ENCODE results near the gene ALDH1A1.
"Not testable (repeated sequence)": the region's sequence is repeated elsewhere in the genome, so short reads cannot be mapped to it uniquely, and the experiment has no call there.

ALDH1A1 gene

DNA sequence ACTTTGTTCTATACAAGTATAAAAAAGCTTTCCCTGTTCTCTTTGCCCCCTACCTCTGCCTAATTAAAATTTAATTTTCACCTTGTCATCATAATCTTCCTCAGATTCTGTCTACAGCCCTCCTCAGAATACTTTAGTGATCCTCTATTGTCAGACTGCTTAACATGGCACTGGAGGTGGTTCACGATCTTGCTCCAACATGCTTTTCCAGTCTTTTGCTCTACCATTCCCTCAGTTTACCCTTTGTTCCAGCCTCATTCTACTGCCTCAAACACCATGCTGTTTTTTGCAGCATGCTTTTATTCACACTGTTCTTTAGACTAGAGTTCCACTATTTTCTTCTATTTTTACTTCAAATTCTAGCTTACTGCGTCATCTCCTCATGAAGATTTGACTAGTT is 10.4 kb downstream of the ALDH1A1 start:
- DNase-seq = no peak

DNA sequence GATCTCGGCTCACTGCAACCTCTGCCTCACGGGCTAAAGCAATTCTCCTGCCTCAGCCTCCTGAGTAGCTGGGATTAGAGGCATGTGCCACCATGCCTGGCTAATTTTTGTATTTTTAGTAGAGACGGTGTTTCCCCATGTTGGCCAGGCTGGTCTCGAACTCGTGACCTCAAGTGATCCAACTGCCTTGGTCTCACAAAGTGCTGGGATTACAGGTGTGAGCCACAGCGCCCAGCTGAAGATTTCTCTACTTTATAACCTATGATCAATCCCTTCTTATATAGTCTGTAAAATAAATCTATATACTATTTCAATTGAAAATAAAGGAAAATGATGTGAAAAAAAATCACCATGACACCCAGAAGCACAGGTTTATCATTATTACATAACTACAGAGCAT is 13.3 kb downstream of the ALDH1A1 start:
- DNase-seq = not testable (repeated sequence)

DNA sequence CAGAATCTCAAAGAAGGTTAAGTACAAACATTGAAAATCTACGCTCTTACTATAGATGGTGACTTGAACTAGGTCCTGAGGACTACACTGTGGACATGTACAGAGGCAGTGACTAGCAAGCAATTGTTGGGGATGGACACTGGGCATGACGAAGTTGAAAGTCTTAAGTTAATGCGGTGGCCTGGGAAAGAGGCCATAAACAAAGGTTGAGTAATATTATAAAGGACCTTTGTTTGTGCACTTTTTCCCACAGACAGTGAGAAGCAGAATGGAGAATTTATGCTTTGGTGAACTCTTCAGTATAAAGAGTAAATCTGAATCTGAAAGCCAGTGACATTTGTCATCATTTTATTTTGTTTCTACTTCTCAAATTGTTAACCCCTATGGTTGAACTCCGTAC is 15.3 kb downstream of the ALDH1A1 start:
- no peak for DNase-seq

DNA sequence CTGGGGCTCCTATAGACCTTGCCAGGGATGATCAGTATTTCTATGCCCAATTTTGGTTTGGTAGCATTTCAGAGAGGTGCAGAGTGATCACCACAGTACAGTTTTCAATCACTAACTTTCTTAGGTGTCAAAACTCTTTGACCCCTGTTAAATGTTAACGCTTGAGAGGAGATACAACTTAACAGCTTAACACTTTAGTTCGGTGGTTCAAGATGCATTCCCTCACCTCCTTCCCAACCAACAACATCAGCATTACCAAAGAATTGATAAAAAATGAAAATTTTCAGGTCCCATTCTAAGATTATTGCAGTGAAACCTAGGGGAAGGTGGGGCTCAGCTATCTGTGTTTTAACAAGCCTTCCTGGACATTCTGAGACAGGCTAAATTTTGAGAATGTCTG is 16.2 kb downstream of the ALDH1A1 start:
- DNase-seq = no peak

DNA sequence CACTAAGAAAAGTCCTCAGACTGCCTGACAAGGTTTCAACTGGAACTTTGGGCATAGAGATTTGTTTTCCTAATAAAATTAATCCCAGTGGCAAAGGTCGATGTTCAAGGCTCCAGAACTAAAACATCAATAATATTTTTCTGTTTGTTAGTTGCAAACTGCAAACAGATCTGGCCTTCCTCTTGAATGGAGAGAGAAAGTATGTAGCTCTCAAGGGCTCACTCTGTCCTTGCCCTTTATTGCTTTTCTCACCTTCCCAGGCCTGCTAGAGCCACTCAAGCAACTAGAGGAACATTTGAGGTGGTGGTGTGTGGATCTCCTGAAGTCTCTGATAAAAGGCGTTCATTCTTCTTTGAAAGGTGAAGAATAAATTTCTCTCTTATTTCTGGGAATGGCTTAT is 16.6 kb downstream of the ALDH1A1 start:
- DNase-seq = no peak

DNA sequence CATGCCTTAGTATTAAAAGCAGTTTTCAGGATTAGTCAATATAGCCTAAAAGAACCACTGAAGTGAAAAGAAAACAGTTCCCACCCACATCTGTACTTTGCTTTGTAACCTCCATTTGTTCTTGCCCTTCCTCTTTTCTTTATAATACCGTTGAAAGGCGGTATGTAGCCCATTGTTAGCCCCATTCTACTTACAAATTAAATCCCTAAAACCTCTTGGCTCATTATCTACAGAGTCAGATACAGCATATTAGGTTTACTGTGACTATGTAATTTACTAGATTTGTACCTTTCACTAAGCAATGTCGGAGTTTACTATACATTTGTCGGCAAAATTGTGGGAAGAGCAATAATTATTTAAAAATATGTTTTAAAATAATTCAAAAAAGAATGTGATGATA is 17.3 kb downstream of the ALDH1A1 start:
- DNase-seq = peak in 1 of 3 experiments; percentile 29

DNA sequence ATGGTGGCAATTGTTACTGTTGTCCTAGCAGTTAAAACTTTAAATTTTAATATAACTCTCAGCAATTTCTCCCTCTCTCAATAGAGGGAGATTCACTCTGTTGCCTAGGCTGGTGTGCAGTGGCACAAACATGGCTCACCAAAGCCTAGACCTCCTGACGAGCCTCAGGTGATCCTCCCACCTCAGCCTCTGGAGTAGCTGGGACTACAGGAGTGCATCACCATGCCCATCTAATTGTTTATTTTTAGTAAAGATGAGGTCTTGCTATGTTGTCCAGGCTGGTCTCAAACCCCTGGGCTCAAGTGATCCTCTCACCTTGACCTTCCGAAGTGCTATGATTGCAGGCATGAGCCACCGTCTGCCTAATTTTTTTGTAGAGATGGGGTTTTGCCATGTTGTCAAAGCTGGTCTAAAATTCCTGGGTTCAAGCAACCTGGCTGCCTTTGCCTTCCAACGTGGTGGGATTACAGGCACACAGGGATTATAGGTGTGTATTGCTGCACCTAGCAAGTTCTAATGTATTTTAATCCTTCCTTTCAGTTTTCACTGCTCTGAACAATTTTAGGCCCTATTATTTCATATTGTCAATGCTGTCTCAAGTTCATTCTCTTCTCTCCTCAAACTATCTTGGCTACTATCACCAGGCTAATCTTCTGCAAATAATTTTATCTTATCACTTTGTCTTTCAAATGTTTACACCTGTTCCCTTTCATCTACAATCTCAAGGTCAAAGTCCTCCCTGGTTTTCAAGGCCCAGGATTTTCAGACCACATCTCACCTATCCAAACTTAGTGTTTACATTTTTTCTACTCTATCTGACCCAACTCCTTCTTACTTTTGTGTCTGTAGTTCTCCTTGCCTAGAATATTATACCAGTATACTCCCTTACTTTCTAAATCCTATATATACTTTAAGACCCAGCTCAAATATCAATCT is 18.9 kb downstream of the ALDH1A1 start:
- DNase-seq = no peak

DNA sequence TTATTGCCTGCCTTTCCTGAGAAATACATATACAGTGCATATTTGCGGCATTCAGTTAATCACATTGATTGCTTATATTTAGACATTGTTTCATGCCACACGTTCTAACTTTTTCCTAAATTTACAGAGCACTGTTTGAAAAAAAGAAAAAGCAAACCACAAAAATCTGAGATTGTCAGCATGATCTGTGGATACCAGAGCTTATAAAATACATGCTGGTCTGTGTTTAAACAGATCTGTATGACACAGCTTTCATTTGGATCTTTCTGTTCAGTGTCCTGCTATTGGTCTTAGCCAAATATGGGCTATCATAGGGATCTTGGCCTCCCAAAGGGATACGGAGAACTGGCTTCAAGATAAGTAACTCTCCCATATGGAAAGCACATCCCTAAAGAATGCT is 20.2 kb downstream of the ALDH1A1 start:
- no peak for DNase-seq

DNA sequence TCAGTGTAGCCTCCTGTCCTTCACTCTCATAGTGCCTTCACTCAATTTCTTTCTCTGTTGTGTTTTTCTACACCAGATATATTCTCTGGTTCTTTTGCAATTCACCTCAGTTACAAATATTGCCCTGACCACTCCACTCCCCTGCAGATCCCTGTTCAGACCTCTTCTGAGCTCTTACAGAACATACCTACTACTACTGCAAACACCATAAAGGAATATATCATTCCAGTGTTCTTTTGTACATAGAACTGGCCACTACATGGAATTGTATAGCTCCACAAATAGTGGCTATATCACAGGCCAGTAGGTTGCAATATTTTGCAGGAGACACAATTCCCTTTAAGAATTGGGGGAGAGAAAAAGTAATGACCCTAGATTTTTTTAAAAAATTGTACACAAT is 21.0 kb downstream of the ALDH1A1 start:
- DNase-seq = no peak

DNA sequence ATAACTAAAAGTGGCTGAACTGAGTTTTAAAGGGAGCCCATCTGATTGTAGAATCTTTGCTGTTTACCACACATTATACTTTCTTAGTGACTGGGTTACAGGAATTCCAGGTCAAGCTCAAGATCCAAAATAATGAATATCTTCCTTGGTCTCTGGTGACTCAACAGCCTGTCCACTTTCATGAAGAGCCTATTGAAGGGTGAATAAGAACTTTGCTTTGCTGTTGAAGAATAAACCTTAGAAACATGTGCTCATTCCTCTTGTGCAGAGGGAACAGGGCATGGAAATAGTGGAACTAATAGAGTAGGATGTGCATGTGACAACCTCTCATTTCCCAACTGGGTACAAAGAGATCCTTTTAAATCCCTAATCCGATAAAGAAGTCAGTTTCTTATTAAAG is 21.4 kb downstream of the ALDH1A1 start:
- DNase-seq = no peak

DNA sequence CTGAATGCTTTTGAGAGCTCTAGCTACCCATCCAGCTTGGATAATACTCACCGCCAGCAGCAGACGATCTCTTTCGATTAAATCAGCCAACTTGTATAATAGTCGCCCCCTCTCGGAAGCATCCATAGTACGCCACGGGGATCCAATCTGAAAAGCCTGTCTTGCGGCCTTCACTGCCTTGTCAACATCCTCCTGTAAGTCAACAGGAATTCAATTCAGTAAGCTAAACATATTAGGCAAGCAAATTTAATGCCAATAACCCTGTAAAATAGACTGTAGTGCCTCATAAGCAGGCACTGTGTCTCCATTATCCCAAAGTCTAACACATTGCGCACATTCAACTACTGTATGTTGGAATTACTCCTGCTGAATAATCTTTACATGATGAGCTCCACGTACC is 22.0 kb downstream of the ALDH1A1 start:
- no peak for DNase-seq

DNA sequence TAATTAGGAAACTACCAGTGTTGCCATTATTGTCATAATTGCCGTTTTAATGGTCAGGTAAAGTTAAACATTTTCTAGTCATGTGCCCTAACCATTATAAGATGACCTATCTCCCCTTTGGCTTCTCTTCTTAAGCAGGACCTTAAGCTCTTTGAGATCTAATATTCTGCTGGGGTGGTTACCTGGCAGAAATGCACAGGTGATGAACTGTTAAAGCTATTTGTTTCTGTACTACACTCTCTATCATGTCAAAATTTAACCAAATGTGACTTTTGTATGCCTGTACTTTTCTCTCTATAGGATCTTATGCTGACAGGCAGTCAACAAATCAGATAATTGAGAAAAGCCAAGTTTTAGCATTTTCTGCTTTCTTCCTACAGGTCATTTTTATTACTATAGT is 23.3 kb downstream of the ALDH1A1 start:
- DNase-seq = no peak

DNA sequence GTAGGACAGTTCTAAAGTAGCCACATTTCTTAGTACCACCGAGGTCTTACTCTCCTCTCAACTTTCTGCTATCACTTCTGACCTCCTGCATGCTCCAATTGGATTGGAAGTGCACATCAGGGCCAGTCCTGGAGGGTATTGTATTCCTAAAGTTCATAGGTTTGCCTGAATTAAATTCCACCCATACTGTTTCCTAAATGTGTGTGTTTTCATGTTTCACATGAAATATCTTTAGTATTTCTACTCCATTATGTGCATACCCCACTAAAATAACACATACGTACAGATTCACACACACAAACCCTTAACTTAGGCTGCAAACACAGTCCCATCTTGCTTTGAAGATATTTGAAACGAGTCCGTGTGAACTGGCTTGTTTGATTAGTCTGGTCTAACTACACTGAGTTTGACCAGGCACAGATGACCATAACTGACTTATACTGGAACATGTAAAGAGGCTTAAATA is 24.8 kb downstream of the ALDH1A1 start:
- DNase-seq = no peak

DNA sequence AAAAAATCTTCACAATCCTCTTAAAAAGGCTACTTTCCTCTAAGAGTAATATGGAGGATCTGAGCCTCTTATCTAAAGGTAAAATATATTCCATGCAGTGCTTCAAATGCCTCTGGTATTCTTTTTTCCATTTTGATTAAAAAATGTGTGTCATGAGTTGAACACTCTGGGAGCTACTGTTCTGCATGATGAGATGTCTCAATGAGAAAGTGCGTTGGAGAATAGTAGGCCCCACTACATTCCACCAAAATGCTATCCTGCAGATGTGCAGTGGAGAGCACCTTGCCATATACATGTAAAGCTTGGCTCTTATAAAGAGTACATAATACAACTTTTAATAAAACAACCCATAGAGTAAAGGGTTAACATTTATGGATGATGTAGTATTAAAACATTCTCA is 26.3 kb downstream of the ALDH1A1 start:
- DNase-seq = no peak

DNA sequence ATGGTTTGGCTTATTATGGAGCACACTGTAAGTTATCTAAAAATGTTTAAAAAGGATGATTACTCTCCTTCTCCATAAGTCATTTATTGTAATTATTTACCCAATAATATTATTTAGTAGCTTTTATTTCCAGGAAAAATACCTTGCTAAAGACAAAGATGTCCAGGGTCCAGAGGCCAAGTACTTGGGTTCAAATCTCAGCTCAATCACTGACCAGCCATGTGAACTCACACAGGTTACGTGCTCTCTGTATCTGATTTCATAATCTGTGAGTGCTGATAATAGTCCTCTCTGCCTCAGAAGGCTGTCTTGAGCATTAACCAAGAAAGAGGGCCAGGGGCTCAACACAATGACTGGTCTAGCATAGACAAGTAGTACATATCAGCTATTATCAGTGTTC is 27.0 kb downstream of the ALDH1A1 start:
- no peak for DNase-seq

DNA sequence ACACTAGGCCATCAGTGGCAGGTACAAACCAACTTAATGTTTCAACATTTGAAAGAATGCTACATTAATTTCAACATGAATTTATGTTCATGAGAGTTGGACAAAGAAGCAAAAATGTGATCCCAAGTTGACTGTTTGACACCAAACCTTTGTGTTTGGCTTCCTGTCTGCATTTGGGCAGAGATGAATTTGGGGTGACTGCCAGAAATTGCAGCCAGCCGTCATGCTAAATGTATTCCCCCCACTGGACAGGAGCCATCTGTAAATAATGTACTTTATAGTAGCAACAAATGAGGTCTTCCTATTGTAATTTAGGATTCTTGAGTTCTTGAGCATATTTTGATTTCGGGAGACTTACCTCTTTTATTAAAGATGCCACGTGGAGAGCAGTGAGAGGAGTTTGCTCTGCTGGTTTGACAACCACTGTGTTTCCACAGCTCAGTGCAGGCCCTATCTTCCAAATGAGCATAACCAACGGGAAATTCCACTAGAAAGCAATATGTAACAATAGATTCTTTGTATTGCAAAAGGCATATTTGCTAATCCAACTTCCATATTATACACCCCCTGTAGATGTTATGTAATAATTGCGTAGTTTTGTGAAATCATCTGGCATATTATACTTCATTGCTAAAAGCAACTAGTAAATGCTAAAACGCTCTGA is 27.6 kb downstream of the ALDH1A1 start:
- no peak for DNase-seq

DNA sequence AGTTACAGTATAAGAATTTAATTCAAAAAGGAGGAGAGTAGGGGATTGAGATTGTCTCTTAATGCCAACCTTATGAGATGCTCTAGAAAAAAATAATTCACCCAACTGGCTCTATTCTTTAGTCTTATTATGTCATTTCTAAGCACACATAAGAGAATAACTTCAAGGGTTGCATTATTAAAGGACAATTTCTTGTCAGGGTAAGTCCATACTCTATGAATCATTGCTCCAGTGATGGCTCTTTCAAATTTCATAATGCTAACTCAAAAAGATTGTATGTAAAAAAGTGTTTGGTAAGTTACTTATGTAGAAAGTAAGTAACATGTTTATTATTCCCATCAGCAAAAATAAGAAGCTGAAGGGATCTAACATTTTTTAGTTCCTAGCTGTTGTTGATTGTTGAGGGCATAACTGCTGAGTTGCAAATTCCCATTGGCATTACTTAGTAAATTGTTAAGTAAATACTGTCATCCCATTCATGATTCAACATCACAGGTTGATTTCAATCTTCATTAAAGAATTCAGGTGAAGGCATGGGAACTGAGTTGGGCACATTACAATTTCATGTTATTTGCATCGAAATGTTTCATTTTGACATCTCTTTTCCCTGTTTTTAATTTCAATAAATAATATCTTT is 28.6 kb downstream of the ALDH1A1 start:
- DNase-seq = peak in 1 of 3 experiments; percentile 10

DNA sequence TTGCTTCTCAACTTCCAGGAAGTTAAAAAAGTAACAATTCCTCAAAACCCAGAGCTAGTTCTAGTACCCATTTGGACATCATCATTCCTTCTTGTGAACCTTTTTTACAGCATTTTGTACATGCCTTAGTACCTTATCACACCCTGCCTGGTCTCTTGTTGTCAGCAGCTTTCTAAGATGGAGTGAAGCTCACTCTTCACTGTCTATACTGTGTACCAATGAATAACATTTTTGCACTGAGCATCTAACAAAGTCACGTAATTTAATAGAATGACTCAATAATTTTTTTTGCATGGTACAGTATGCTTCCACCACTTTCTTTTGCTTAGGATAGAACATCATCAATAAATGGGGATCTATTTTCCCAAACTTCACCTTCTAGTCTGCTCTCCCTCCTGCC is 29.8 kb downstream of the ALDH1A1 start:
- no peak for DNase-seq

DNA sequence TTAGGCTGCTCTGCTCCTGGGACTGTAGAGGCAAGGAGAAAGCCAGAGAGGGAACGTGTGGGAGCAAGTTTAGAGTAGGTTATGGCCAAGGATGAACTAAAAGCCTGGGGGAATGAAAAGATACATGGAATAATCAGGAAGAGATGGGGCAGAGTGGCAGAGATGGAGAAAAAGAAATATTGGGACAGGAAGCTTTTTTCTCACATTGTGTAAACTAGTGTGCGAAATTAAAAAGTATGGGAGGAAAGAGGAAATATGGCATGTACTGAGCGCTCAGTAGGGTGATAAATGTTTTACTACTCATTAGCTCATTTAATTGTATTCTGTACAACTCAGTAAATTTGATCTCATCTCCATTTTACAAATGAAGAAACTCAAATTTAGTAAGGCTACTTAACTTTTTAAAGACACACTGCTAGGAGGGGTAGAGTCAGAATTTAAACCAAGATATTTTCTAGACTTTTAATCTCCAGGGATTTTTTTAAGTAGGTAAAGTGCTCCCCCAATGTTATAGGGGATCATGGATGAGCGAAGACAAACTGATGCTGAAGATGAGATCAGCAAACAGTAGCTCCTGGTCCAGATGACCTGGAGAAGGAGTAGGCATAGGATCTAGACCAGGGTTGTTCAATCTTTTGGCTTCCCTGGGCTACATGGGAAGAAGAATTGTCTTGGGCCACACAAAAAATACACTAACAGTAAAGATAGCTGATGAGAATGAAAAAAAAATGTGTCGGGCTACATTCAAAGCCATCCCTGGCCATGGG is 30.8 kb downstream of the ALDH1A1 start:
- DNase-seq = no peak

DNA sequence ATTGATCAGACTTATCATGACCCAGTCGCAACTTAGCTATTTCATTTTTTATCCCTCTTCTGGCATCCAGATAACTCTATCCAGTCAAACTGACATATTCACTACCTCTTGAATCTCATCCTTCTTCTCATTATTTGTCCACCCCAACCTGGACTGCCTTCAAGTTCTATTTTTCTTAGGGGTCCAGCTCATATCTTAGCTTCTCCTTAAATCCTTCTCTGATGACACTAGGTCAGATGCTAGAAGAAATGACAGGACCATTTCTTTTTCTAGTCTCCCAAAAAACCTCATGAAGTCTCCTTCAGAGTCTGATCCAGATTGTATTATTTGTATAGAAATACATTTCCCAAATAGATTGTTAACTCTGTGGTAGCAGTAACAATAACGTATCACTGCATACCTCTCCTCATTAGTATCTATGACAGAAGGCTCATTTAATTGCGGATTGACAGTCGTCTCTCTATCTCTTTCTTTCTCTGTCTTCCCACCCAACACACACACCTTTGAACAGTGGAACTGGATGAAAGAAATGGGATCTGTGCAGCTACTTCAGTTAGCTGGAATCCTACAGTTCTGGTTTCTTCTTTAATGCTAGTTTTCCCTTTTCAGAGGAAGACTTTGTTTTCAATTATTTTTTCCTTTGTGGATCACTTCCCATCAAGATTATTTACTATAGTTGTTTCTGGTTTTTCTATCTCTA is 33.5 kb downstream of the ALDH1A1 start:
- no peak for DNase-seq

DNA sequence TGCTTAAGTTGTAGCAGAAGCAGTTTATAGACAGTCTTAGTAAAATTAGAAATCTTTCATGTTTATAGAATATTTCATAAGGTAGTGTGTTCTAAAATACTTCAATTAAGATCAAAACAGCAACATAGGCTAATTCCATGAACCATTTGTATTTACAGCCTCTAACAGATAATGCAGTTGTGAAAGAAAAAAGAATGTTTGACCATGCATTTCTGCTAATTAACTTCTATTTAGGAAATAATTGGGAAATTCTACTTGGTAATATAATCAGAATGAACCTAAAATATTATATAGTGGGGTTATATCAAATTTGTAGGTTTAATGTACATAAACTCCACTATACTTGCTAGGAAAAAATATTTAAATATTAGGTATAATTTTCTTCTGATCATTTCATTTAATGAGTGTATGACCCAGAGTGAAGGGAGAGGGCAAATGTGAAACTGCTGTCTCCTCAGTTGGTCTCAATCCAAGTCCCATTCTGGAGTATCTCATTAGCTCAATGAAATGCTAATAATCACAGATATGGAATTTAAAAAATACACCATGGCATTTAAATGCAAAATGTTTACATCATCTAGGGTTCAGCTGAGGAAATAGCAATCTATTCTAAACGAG is 34.9 kb downstream of the ALDH1A1 start:
- no peak for DNase-seq

DNA sequence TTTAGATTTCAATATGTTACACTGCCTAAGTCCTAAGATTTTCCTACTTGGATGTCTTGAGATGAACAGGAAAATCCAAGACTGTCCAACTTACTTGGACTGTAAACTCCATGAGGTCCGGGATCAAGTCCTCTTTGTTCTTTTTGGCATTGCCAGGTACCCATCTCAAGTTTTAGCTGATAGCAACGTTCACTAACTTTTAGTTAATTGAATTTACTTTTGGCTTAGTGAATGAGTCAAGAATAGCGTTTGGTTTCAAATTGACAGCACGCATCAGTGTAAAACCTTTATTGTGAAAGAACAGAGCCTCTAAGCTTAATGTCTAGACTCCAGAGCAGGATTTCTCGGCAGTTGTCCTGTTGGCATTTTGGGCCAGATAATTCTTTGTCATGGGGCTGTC is 37.2 kb downstream of the ALDH1A1 start:
- DNase-seq = no peak

Measured in NCI-H1417 (cell line).